Right cardiac atrium (tissue), 5 donors: ENCODE data around the gene CIRBP. TPM values are rescaled to one million over a fixed set of nuclear protein-coding genes. Genes with fewer than 3 reads are reported as not detected.
"Not testable (repeated sequence)": the region's sequence is repeated elsewhere in the genome, so short reads cannot be mapped to it uniquely, and the experiment has no call there.

ENCODE experiments used
- ATAC-seq, 2 donors: fragments of 200-7000 bp; cut with Tn5 transposase; one replicate each; pipeline versions ENCODE4 v1.8.0 to v1.9.1; 2020; ENCODE audit warnings: moderate library complexity in 2 of 2, mild to moderate bottlenecking in 1 of 2
- DNase-seq, 3 donors: peaks; one replicate each; pipeline ENCODE4 v3.0.0-alpha.2; 2020
- H3K27ac ChIP-seq: one replicate; pipeline ENCODE4 v1.5.1; 2013; ENCODE audit warnings: mild to moderate bottlenecking, low read length, control low read depth, moderate library complexity
- H3K27me3 ChIP-seq: one replicate; pipeline ENCODE4 v1.6.1; 2013; ENCODE audit not compliant: control insufficient read depth, insufficient read depth
- H3K4me1 ChIP-seq: one replicate; pipeline ENCODE4 v1.6.1; 2013; ENCODE audit warnings: low read length; ENCODE audit not compliant: control insufficient read depth, insufficient read depth
- H3K4me3 ChIP-seq: one replicate; pipeline ENCODE4 v1.5.1; 2013; ENCODE audit warnings: low read length, control low read depth
- H3K9me3 ChIP-seq: one replicate; pipeline ENCODE4 v1.6.1; 2013; ENCODE audit warnings: low read length; ENCODE audit not compliant: control insufficient read depth
- WGBS: extraction: QIAGEN DNeasy Blood & Tissue Kit; methylation state at CpG from one replicate; pipeline ENCODE4 v1.1.7; 2013; 5-methylcytosine and 5-hydroxymethylcytosine counted together
- intact Hi-C, 4 donors: fragments of 100-400 bp; cut with DNase I; formaldehyde crosslinking; loops; one replicate each; pipeline versions ENCODE4 v1.11.0 to v1.14.0; 2022 to 2023
- polyA plus RNA-seq: library from polyadenylated mRNA; stranded (reverse); fragments of 200-250 nt; gene quantifications from one replicate; pipeline ENCODE4 v1.2.3, GENCODE V29; 2013
- total RNA-seq, 4 donors: library from RNA; stranded (reverse); fragmentation: NEBNext Ultra II Directional; extraction: Animal tissue kit (Norgen Biotek cat#: 25700); gene quantifications; one replicate each; pipeline ENCODE4 v1.2.1, GENCODE V29; 2021
- donor health status: healthy with polysubstance abuse.
- donor health status: DM: no; HTN: yes; CAD: no.
- donor health status: DM: no; HTN: no; CAD: no.
- donor health status: DM: no; HTN: yes; CAD: no; lungs with severe emphysema.
- donor health status: DM: yes; HTN: yes; CAD: no.

Gene CIRBP
- total and polyA plus RNA-seq, 5 donors: 288 to 417 (median 369) TPM

- ATAC-seq: no peak
- H3K27me3 ChIP-seq: no peaks in the 10 kb centered on the region
- no peak overlapping the region for H3K4me3 ChIP-seq
Measured at GRCh38 chr19:1311543-1312091, 42.5 kb downstream of the CIRBP start.

GRCh38 chr19:1312767-1313694, 43.9 kb downstream of the CIRBP start:
- ATAC-seq (no peak), DNase-seq (peak in 1 of 3 donors; percentile 52)
- Histone ChIP-seq H3K4me1 (no peaks in the 10 kb centered on the region), H3K4me3 (no peak overlapping the region), H3K27me3 (no peaks in the 10 kb centered on the region), H3K27ac (no peak overlapping the region), H3K9me3 (no peaks in the 10 kb centered on the region)
- WGBS: 72% methylated on average over 61 of the region's 61 CpGs
- intact Hi-C loops: no loop called here

More at GRCh38 chr19:1311543-1312091, 42.5 kb downstream of the CIRBP start:
- intact Hi-C loops: no loop called here
- no peaks in the 10 kb centered on the region for H3K4me1 ChIP-seq
- no peak overlapping the region for H3K27ac ChIP-seq
- 54% methylated on average over 21 of the region's 21 CpGs for WGBS
- no peak for DNase-seq
- no peaks in the 10 kb centered on the region for H3K9me3 ChIP-seq

DNA sequence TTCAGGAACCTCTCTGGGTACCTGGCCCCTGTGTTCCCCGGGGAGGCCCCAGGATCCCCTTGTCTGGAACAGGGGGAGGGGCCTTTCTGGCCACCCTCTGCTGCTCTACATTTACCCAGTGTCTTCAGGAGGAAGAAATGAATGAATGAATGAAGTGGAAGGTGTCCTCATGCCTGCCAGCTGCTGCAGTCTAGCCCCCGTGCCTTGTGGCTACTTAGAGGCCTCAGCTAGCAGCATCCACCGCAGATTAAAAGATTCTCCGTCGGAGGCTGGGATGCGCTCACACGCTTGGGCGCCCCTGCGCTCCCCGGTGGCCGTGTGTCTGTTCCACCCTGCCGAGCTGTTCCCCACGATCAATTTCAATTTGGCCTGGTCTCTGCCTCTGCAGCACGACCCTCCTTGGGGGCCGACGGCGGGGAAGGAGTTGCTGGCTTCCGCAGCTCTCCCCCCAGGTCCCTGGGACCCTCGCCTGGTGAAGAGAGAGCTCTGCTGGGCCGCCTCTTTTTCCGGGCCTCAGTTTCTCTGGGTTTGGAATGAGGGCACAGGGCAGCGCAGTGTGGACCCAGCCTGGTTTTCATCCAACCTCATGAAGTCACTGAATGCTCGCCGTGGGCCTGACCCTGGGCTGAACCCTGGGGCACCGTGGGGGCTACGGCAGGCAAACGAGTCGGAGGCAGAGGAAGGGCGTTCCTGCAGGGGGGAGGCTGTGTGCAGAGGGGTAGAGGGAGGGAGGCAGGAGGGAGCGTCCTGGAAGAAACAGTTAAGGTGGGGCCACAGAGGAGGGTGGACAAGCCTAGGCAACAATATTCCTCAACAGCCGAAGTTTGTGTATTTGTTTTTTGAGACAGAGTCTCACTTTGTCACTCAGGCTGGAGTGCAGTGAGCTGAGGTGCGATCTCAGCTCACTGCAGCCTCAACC, 44.8 kb downstream of the CIRBP start:
- 71% methylated on average over 32 of the region's 32 CpGs for WGBS

GRCh38 chr19:1315470-1316166, 46.5 kb downstream of the CIRBP start:
- H3K27ac ChIP-seq: no peak overlapping the region
- H3K4me3 ChIP-seq: no peak overlapping the region
- WGBS: 10% methylated on average over 58 of the region's 58 CpGs
- DNase-seq (peak; percentile 50 to 84 (median 83)), ATAC-seq (peak; percentile 74 to 83)
- H3K27me3 ChIP-seq: no peaks in the 10 kb centered on the region
- H3K4me1 ChIP-seq: no peaks in the 10 kb centered on the region
- intact Hi-C loops: no loop called here
- H3K9me3 ChIP-seq: no peaks in the 10 kb centered on the region

More for the DNA sequence above, 44.8 kb downstream of the CIRBP start:
- no peak overlapping the region for H3K4me3 ChIP-seq
- no peaks in the 10 kb centered on the region for H3K27me3 ChIP-seq
- H3K27ac ChIP-seq: no peak overlapping the region
- no peaks in the 10 kb centered on the region for H3K9me3 ChIP-seq
- H3K4me1 ChIP-seq: no peaks in the 10 kb centered on the region
- intact Hi-C loops: no loop called here
- DNase-seq (peak in 1 of 3 donors; percentile 38), ATAC-seq (no peak)

- DNase-seq (peak in 1 of 3 donors; percentile 41), ATAC-seq (no peak)
- H3K4me1 ChIP-seq: no peaks in the 10 kb centered on the region
- no peaks in the 10 kb centered on the region for H3K27me3 ChIP-seq
- no peaks in the 10 kb centered on the region for H3K9me3 ChIP-seq
- 76% methylated on average over 13 of the region's 13 CpGs for WGBS
- H3K27ac ChIP-seq: no peak overlapping the region
- no peak overlapping the region for H3K4me3 ChIP-seq
- intact Hi-C loops: no loop called here
Measured at GRCh38 chr19:1316466-1316865, 47.3 kb downstream of the CIRBP start.

GRCh38 chr19:1317274-1318003, 48.3 kb downstream of the CIRBP start:
- no peaks in the 10 kb centered on the region for H3K9me3 ChIP-seq
- DNase-seq: peak in 1 of 3 donors; percentile 29
- H3K27ac ChIP-seq: no peak overlapping the region
- no peaks in the 10 kb centered on the region for H3K4me1 ChIP-seq
- H3K27me3 ChIP-seq: no peaks in the 10 kb centered on the region
- ATAC-seq: no peak
- WGBS: 74% methylated on average over 17 of the region's 17 CpGs
- intact Hi-C loops: no loop called here
- H3K4me3 ChIP-seq: no peak overlapping the region

DNA sequence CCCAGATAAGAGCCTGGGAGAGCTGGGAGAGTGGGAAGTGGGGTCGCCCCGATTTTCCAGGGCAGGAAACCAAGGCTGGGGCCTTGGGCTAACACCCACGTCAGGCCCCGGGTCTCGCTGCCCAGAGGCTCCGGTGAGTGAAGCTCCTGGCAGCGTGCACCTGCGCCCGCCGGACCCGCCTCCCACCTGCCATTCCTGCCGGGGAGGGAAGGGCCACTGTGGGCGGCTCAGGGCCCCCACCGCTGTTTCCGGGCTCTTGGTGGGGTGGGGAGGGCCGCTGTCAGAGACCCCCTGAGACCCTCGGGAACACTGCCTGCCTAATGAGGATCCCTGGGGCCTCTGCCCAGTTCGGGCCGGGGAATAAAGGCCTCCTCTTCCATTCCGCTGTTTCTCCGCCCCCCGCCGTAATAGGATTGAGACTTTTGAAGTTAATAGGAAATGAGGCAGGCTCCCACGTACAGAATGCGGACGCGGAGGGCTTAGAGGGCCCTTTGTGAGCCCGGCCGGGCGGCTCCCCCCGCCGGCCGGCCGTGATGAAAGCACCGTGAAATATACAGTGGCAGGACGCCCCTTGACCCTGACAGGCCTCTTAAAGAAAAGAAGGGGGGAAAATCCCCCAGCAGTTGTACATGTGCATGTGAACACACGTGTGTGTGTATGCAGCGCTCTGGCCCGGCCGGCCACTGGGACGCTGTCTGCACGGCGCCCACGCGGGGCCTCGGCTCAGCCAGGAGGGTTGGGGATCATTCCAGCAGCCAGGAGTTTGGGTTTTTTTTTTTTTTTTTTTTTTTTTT, 49.7 kb downstream of the CIRBP start:
- H3K9me3 ChIP-seq: no peaks in the 10 kb centered on the region
- no peak overlapping the region for H3K4me3 ChIP-seq
- WGBS: 41% methylated on average over 46 of the region's 46 CpGs
- no peaks in the 10 kb centered on the region for H3K4me1 ChIP-seq
- no peak overlapping the region for H3K27ac ChIP-seq
- intact Hi-C loops: no loop called here
- H3K27me3 ChIP-seq: no peaks in the 10 kb centered on the region
- DNase-seq: peak in 1 of 3 donors; percentile 55
- ATAC-seq: no peak

DNA sequence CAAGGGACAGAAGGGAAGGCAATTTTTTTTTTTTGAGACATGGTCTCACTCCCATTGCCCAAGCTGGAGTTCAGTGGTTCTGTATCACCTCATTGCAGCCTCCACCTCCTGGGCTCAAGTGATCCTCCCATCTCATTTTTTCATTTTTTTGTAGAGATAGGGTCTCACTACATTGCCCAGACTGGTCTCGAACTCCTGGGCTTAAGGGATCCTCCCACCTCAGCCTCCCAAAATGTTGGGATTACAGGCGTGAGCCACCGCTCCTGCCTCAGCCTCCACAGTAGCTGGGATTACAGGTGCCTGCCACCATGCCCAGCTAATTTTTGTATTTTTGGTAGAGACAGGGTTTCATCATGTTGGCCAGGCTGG, 51.1 kb downstream of the CIRBP start:
- H3K4me1 ChIP-seq, ATAC-seq, intact Hi-C loops, H3K9me3 ChIP-seq, DNase-seq, H3K4me3 ChIP-seq, H3K27ac ChIP-seq, H3K27me3 ChIP-seq: not testable (repeated sequence)
- 94% methylated on average over 3 of the region's 3 CpGs for WGBS

DNA sequence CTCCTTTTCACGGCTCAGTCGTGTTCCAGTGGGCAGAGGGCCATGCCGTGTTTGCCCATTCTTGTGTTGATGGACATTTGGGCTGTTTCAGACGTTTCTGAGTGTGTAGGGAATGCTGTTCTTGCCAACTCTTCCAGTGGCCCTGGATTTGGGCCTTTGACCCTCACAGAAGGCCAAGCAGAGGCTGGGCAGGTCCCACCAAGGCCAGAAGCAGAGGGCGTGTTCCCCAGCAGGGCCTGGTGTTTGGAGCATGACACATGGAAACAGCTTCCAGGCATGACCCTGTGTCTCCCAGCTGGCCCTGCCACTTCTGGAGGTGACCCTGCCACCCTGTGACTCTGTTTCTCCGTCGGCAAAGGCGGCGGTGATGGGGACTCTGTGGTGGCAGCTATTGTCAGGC, 52.4 kb downstream of the CIRBP start:
- DNase-seq (no peak), ATAC-seq (no peak)
- no peak overlapping the region for H3K27ac ChIP-seq
- no peaks in the 10 kb centered on the region for H3K27me3 ChIP-seq
- WGBS: 81% methylated on average over 9 of the region's 9 CpGs
- intact Hi-C loops: no loop called here
- no peaks in the 10 kb centered on the region for H3K4me1 ChIP-seq
- no peaks in the 10 kb centered on the region for H3K9me3 ChIP-seq
- no peak overlapping the region for H3K4me3 ChIP-seq
